ENCODE results near the gene PTER.

PTER gene

DNA sequence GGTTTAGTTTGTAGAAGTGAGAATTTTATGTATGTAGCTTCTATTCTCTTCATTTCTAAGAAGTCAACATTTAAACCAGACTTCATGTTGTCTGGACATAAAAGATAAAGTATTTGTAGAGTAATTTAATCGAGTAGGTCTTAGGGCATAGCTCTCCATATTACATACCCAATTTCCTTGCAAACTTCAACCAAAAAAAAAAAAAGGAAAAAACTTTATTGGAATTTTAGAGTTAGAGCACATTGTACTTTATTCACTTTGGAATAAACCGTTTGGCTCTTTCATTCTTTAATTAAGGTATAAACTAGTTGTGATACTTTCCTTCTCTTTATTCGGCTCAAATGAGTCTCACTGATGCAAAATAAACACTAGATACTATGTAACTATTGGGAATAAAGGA, 36.0 kb downstream of the PTER start:
- no peak for DNase-seq (ENCODE audit: low spot score)

DNA sequence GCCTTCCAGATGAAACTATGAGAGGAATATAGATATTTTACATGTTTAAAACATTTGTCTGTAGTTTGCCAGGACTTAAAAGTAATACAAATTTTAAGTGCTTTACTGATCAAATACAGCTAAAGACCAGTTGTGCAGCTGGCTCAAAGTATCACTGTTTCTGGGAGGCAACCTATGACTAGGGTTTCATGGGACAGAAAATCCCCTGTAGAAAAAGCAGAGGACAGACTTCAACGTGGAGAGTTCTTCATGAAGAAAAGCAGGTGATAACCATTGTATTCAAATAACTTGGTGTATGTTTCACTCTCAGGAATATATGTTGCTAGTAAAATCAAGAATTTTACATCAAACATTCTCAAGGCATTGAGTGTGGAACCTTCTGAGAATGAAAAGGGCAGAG, 40.9 kb downstream of the PTER start:
- DNase-seq (ENCODE audit: low spot score): no peak

DNA sequence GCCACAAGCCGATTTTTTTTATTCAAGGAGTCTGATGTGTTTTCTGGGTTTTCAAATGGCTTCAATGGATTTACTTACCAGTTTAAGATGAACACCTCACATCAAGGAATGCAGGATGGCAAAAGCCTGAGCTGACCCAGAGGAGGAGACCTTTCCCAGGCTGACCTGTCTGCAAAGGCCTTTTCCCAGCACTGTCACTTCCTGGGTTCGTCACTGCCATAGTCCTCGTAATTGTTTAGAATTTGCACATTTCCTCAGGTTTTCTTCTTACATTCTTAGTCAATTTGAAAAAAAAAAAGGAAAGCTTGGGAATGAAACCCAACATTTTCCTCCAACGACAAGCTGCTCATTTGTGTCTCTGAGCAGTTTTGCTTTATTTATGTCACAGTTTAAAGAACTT, 42.0 kb downstream of the PTER start:
- no peak for DNase-seq (ENCODE audit: low spot score)

DNA sequence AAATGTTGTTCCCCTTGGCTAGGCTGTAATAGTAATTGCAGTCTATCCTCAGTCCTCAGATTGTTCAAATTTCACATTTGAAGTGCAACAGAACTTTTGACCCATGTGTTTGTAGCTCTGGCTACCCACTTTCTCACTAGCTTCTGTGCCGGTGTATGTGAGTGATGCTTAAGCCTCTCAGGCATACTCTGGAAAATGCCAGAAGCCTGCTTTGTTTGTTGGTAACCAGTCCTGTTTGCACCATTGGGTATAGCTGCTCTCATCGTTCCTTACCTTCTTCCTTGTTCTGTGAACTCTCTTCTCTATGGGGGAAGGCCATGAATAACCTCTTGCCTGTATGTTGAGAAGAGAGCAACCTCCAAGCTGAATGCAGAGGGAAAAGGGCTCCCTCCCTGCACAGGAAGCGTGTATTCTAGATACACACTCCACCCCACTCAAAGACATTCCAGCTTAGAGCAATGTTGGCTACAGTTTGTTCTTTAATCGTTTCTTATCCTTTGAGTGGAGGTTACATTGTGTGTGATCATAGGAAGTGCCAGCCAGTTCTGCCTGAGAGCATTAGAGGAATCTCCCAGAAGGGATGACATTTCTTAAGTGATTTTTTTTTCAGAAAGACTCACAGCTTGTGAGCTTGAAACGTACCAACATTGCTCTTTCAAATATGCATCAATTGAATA, 44.4 kb downstream of the PTER start:
- DNase-seq (ENCODE audit: low spot score): no peak

DNA sequence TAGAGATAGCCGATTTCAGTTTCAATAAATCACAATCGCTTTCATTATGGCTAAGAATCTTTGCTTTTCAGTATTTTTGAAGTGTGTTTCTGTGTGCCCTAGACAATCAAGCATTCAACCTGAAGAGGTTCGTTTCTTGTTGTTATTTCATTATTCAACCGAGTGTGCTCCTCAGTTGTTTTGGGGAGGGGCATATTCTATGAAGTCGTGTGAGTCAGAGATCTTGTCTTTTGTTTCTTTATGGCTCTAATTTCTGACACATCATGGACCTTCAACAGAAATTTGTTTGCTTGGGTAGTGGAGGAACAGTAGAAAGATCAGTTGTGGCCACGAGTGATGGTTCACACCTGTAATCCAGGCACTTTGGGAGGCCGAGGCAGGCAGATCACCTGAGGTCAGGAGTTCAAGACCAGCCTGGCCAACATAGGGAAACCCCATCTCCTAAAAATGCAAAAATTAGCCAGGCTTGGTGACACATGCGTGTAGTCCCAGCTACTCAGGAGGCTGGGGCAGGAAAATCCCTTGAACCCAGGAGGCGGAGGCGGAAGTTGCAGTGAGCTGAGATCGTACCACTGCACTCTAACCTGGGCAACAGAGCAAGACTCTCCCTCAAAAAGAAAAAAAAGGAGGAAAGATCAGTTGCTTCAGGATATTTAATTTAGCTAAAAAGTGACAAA, 46.6 kb downstream of the PTER start:
- no peak for DNase-seq (ENCODE audit: low spot score)

DNA sequence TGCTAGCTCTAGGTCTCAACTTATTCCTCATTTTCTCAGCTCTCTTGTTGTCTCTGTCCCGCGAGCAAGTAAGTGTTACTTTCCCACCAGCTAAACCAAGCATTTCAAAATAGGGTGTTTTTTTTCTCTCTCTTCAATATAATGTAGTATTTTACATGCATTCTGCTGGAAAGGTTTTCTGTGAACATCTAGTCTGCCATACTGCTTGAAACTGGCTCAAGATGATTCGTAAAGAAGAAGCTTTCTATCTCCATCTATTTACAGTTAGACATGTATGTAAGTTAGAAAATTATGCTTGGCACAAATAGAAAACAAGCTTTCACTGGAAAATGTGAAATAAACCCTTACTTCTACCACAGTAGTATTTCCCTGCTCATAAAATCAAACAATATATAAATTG, 53.7 kb downstream of the PTER start:
- DNase-seq (ENCODE audit: low spot score): no peak

DNA sequence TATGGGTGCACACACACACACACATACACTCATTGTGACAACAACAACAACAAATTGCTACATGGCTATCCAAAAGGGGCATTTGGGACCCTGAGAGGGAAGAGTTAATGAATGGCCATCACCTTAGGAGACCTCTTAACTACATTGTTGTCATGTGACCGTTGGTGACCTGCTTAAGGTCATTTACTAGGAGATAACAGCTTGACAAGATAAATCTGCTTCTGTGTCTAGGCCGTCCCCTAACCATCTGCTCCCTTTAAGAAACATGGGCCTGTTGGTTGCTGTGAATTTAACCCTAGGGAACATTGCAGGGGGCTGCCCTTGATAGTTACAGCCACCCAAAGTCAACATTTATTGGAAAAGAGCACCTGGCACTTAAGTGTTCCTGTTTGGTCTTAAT, 55.1 kb downstream of the PTER start:
- DNase-seq (ENCODE audit: low spot score): no peak

DNA sequence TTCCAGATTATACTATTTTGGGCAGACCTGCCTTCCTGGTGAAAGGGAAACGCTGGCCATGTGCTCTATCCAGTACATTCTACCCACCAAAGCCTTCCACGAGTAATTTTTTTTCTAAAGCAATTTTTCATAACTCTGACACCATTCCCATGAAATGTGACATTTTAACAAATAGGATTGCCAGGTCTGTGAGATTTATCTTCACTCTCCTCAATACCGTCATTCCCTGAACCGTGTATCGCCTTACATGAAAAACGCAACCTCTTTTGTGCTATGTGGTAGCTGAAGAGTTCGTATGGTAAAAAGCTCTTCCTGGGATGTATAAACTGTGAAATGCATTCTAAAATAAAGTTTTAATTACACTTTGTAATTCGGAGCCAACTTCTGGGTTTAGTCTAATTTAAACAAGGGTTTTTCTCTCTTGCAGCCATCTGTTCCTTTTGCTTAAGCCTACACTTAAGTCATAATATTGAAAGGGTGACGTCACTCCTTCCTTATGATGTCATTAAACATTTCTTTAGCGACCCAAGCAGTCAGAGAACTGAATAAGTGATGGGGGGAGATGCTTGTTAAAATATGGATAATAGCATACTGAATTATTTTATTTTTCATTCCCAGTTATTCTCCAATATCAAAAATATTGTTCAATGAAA, 57.2 kb downstream of the PTER start:
- DNase-seq (ENCODE audit: low spot score): no peak

DNA sequence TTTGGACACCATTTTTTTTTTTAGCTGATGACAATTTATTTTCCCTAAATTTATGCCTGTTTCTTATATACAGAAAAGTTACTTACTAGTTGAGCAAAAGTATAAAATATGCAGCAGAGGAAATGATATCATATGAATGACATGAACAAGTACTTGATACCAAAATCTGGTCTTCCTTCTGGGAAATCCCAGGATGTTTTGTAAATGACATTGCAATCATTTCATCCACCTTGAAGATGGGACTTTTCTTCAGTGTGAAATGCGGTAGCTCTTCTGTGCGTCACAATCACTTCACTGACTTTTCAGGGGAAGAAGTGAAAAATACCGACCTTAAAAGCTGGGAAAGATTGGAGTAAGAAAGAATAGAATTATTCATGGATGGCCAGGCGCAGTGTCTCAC, 61.1 kb downstream of the PTER start:
- no peak for DNase-seq (ENCODE audit: low spot score)

DNA sequence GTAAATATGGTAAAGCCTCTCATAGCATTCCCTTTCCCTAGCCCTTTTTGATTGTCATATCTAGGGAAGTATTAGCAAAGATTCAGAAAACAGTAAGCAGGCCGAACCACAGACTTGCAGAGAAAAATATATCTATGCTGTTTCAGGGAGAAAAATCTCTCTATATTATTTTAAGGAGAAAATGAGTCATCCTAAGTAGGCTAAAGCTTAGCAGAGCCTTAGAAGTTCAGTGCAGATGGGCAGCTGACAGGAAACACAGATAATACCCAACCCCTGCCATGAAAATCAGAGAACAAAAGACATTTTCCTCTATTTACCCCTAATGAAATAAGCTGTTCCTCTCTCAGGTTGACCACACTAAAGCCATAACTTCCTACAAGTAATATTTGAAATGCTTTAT, 68.4 kb downstream of the PTER start:
- DNase-seq (ENCODE audit: low spot score): no peak

DNA sequence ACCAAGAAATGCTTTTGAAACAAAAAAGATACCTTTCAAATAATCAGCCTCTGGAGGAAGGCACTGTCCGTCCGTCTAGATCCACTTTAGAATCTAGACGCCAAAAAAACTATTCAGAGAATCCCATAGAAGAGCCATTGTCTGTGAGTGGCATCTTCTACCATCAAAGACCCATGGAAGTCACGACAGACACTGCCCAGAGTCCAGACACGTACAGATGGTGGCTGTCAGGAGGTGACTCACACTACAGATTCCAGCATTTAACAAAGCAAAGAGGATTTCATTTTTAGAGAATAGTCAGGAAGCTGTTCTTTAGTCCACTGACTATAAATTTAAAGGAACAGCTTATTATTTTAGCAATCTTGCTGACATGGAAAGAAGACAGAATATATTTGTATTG, 73.2 kb downstream of the PTER start:
- peak; percentile 57 for DNase-seq (ENCODE audit: low spot score)

DNA sequence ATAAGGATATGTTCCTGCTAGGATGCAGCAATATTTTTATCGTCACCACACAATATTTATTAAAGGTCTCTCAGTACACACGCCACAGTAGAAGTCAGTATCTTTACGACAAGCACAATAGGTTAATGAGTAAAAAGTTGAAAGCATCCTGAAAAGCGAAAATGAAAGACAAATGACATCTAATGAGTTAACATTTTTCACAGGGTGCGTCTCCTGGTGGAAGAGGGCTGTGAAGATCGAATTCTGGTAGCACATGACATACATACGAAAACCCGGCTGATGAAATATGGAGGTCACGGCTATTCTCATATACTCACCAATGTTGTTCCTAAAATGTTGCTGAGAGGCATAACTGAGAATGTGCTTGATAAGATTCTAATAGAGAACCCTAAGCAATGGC, 74.0 kb downstream of the PTER start:
- no peak for DNase-seq (ENCODE audit: low spot score)

DNA sequence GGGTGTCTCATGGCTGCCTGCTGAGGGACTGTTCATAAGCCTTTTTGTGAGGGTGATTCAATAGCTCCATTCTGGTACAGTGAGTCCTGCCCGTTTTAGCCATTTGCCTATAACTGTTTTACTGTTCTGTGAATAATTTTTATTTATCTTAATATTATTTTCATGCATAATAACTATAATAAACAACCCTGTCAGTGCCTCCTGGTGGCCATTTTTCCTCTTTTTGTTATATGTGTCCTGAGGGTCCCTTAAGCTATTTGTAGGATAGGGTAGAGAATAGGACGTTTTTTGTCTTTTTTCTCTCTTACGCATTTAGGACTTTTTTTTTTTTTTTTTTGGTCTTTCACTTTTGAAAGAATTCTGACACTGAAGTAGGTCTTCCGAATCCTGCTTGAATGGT, 82.0 kb downstream of the PTER start:
- no peak for DNase-seq (ENCODE audit: low spot score)

DNA sequence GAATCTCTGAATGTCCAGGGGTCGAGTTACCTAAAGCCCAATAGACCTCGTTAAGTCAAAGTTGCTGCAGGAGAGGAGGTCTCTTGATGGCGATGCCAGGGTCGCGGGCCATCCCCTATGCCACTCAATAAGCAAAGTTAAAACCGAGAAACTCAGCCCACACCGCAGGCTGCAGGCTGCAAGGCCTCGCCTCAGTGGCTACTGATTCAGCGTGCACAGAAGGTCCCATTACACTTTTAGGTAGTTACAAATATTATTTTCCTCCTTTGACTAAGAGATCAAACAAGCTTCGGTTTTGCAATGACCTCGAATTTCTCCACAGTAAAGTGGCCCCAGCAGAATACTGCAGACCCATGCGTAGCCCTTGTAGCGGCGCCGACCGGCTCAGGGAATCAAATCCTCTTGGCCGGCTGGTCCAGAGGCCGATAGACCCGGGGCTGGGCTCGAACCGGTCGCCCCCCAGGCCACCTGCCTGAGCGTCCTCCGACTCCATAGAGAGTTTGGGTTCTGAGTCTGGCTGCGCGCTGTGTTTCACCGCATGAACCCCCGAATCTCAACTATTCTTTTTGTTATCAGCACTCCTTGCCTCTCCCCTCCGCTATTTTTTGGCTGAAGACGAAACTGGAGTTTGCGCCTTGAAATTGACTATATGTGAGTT, 82.6 kb downstream of the PTER start:
- DNase-seq (ENCODE audit: low spot score): no peak

DNA sequence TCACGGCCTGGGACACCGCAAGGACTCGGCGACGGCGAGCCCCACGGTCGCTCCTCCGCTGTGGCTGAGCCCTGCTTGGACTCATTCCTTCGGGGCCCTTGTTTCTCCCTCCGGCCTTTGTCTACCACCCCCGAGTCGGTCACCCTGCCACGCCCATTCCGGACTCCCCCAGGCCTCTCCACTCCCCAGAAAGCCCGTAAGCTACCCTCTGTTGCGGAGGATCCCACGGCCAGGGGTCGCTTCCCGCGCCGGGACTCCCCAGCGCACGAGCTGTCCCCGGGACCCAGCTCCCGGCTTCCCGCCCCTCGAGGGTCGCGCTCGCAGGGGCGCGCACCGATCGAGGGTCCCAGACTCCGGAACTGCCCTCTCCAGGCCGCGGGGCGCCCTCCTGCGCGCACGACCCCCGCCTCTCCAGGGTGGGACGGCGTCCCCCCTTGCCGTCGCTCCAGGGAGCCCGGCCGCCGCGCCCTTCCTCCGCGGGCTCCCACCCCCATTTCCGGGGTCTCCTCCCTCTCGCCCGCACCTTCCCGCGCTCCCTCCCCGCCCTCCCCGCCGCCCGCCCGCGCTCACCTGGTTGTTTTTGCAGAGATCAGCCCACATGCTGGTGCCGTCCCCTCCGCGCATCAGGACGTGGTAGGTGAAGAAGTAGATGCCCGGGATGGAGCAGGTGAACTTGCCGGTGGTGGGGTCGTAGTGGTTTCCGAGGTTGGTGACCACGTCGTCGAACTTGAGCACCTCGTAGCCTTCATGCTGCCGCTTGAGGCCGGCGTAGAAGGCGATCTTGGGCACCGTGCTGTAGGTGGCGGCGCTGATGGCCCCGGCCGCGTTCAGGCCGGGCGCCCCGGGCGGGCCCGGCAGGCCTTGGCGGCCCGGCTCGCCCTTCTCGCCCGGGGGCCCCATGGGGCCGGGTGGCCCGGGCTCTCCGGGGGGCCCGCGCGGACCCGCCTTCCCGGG, 83.4 kb downstream of the PTER start:
- DNase-seq (ENCODE audit: low spot score): no peak

DNA sequence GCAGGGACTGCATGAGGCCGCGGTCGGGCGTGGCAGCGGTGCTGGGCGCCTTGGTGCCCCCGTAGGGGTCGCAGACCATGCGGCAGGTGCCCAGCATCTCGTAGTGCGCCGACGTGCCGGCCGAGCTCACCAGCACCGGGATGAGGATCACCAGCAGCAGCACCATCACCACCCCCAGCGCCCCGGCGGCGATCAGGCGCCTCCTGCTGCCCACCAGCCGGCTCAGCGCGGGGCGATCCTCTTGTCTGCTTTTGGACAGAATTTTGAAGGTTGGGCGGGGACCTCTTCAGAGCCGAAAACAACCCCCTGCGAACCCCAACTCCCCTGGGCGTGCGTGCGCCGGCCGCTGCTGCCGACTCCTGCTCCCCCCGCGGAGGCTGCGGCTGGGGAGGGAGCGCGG, 84.1 kb downstream of the PTER start:
- peak; percentile 20 for DNase-seq (ENCODE audit: low spot score)

DNA sequence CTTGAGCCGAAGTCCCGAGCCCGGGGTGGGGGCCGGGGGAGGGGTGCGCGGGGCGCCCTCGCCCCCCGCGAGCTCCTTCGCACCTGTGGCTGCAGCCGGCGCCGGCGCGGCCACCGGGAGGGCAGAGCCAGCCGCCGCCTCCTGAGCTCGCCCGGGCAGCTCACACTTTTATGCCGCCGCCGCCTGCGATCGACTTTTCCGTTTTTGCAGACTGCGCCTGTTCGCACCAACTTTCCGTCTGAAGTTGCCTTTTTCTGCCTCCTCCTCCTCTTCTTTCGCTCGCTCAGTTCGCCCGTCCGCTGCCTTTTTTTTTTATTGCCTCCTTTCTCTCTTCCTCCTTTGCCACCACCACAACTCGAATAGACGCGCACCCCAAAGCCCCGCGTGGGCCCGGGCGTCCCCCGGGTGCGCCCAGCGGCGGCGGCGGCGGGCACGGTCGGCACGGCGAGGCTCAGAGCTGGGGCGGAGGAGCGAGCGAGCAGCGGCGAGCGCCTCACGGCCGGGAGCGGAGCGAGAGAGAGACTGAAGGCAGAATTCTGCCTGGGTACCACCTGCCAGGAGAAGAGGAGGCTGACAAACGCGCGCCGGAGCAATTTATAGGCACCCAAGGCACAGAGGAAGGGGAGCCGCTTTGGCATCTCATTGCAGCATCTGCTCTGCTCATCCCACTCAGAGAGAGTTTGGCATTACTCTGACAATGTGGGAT, 84.7 kb downstream of the PTER start, which contains the start of gene C1QL3:
C1QL3 (minus strand) TSS at position 569 of the 706 bp plus-strand sequence. CDS start 814 bp downstream, outside the sequence.
- peak; percentile 27 for DNase-seq (ENCODE audit: low spot score)

DNA sequence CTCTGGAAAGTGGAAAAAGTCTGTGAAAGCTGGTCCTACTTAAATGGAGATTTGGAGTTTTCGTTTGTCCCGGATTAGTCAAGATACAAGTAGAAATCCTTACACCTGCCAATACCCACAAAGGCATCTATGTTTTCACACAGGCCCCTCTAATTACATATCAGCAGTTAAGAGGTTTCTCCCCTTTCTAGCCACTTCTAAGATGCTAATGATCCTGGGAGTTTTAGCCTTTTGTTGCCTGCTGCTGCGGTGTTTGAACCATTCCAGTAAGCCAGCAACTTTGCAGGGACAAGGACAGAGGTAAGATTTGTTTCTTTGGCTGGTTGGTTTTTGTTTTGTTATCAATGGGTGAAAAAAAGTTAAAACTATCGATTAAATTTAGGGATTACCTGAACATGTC, 90.6 kb downstream of the PTER start:
- no peak for DNase-seq (ENCODE audit: low spot score)

DNA sequence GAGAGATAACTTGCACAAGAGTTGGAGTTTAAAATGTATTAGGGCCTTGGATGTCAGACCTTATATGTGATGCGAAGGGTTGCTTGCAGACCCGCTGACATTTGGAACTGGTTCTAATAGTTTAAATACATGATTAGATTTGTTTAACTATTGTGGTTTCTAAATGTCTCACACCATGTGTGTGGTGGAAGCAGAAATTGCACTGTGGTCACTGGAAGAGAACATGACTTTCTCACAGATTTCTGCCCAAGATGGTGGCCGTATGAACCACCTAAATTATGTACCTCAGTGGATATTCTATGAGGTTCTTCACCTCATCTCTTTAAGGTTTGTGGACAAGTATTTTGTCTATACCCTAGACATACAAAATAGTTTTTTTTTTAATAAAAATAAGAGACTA, 93.0 kb downstream of the PTER start:
- DNase-seq (ENCODE audit: low spot score): no peak

DNA sequence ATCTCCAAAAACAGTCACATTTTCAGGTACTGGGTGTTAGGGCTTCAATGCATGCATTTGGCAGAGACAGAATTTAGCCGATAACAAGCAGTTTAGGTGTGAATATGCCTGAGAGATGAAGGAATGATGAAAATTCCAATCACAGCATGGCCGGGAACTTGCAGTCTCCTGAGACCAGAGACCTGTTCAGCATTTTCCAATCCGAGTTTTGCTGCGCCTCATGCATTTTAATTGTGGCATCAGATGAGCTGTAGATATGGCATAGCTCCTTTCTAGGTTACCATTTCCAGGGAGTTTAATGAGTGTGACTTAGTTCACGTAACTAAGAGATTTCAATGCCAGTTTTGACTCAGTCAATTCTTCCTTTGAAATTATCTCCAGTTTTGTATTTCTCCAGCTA, 99.3 kb downstream of the PTER start:
- DNase-seq (ENCODE audit: low spot score): no peak

DNA sequence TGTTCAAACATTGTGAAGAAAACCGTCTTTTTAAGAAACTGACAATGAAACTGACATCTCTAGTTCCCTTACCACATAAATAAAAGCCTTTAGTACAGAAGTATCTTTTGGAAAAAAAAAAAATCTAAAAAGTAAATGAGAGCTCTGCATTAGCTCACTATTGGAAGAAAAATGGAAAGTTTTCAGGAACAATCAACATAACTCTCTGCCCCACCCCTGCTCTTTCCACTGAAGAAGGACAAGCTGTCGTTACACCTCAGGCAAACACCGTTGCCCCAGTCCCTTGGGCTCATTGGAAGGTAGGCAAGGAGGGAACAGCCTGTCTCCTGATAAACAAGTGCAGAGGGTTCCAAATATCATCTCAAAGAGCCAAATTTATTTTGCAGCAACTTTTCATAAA, 107.3 kb downstream of the PTER start:
- DNase-seq (ENCODE audit: low spot score): no peak

All from AG08395 (cell line).